Tibial artery (tissue), 4 donors: ENCODE measurements around the gene ZNRF2.

ENCODE experiments used
- DNase-seq, 2 donors: peaks; one replicate each; pipeline ENCODE4 v3.0.0-alpha.2; 2019
- H3K27ac ChIP-seq, 2 donors: fragments of 200-600 bp; sonication (generic) in 1 of 2; 1 replicate in 1 of 2; 2 replicates in 1 of 2; pipeline ENCODE4 v1.5.1; 2018 to 2019; ENCODE audit warnings: mild to moderate bottlenecking in 1 of 2
- H3K27me3 ChIP-seq, 2 donors: fragments of 200-600 bp; sonication (generic) in 1 of 2; one replicate each; pipeline versions ENCODE4 v1.5.1 to v1.6.0; 2016 to 2019
- H3K36me3 ChIP-seq, 3 donors: fragments of 200-600 bp; sonication (generic) in 2 of 3; one replicate each; pipeline ENCODE4 v1.5.1; 2016 to 2019; ENCODE audit warnings: mild to moderate bottlenecking in 2 of 3
- H3K4me1 ChIP-seq, 4 donors: fragments of 200-600 bp; sonication (generic) in 2 of 4; 1 replicate in 3 of 4; 2 replicates in 1 of 4; pipeline ENCODE4 v1.5.1; 2016 to 2019
- H3K4me3 ChIP-seq, 2 donors: fragments of 200-600 bp; sonication (generic) in 1 of 2; 1 replicate in 1 of 2; 2 replicates in 1 of 2; pipeline ENCODE4 v1.5.1; 2018 to 2019; ENCODE audit warnings: mild to moderate bottlenecking in 2 of 2
- H3K9me3 ChIP-seq, 3 donors: fragments of 200-600 bp; sonication (generic) in 1 of 3; one replicate each; pipeline ENCODE4 v1.5.1; 2016 to 2019
- CTCF ChIP-seq, 2 experiments: fragments of 200-600 bp in 1 of 2; fragments of 450-650 bp in 1 of 2; IDR thresholded peaks; one replicate each; pipeline ENCODE4 v1.5.1; 2017 to 2019; ENCODE audit warnings: antibody characterized with exemption in 2 of 2, mild to moderate bottlenecking in 1 of 2, moderate library complexity in 1 of 2
- intact Hi-C: fragments of 100-400 bp; cut with DNase I; formaldehyde crosslinking; loops from one replicate; pipeline ENCODE4 v1.15.0; 2023; ENCODE audit warnings: low total_unique reads

ZNRF2 gene

GRCh38 chr7:30254717-30255063 lies 29.7 kb upstream of the ZNRF2 start:
- DNase-seq: no peak
- Histone ChIP-seq H3K27me3 (no peaks in the 10 kb centered on the region), H3K36me3 (no peaks in the 10 kb centered on the region), H3K4me1 (peaks cover 0 to 18% (median 14%) of the 10 kb centered on the region in 4 donors), H3K4me3 (no peak overlapping the region), H3K9me3 (no peaks in the 10 kb centered on the region), H3K27ac (no peak overlapping the region)
- intact Hi-C loops: no loop called here
- no peak for TF ChIP-seq CTCF (IDR thresholded peaks at IDR 0.05)

- H3K4me3 ChIP-seq: no peak overlapping the region
- H3K4me1 ChIP-seq: peaks cover 0 to 18% (median 14%) of the 10 kb centered on the region in 4 donors
- H3K27ac ChIP-seq: no peak overlapping the region
- intact Hi-C loops: no loop called here
- H3K9me3 ChIP-seq: no peaks in the 10 kb centered on the region
- no peak for DNase-seq
- no peaks in the 10 kb centered on the region for H3K27me3 ChIP-seq
- TF ChIP-seq CTCF (IDR thresholded peaks at IDR 0.05): no peak
- H3K36me3 ChIP-seq: no peaks in the 10 kb centered on the region
Observed at GRCh38 chr7:30255064-30255769, 29.2 kb upstream of the ZNRF2 start.

- Histone ChIP-seq H3K4me3 (no peak overlapping the region), H3K36me3 (no peaks in the 10 kb centered on the region), H3K27ac (no peak overlapping the region), H3K4me1 (peaks cover 0 to 18% (median 14%) of the 10 kb centered on the region in 4 donors), H3K9me3 (no peaks in the 10 kb centered on the region), H3K27me3 (no peaks in the 10 kb centered on the region)
- DNase-seq: no peak
- intact Hi-C loops: no loop called here
- no peak for TF ChIP-seq CTCF (IDR thresholded peaks at IDR 0.05)
Observed at GRCh38 chr7:30256349-30256858, 28.0 kb upstream of the ZNRF2 start.

GRCh38 chr7:30260246-30260768 lies 24.1 kb upstream of the ZNRF2 start:
- H3K9me3 ChIP-seq: no peaks in the 10 kb centered on the region
- DNase-seq: no peak
- intact Hi-C loops: no loop called here
- no peak overlapping the region for H3K27ac ChIP-seq
- H3K4me3 ChIP-seq: no peak overlapping the region
- no peak for TF ChIP-seq CTCF (IDR thresholded peaks at IDR 0.05)
- H3K4me1 ChIP-seq: no peaks in the 10 kb centered on the region
- H3K36me3 ChIP-seq: no peaks in the 10 kb centered on the region
- no peaks in the 10 kb centered on the region for H3K27me3 ChIP-seq

GRCh38 chr7:30263090-30263710 lies 21.2 kb upstream of the ZNRF2 start:
- Histone ChIP-seq H3K36me3 (no peaks in the 10 kb centered on the region), H3K4me3 (no peak overlapping the region), H3K9me3 (no peaks in the 10 kb centered on the region), H3K4me1 (no peaks in the 10 kb centered on the region), H3K27me3 (no peaks in the 10 kb centered on the region), H3K27ac (no peak overlapping the region)
- no peak for TF ChIP-seq CTCF (IDR thresholded peaks at IDR 0.05)
- intact Hi-C loops: no loop called here
- no peak for DNase-seq
